A549 treated with CpdA at 1 μM for 4 hours (cell line): ENCODE data around the gene CNTNAP3B. TPM values are rescaled to one million over a fixed set of nuclear protein-coding genes. Genes with fewer than 3 reads are reported as not detected.

ENCODE experiments used
- total RNA-seq: library from RNA; stranded (reverse); fragments of 200-300 nt; extraction: Qiagen RNA extraction; gene quantifications from 5 replicates; pipeline ENCODE4 v1.2.3, GENCODE V29; 2022; ENCODE audit warnings: low read depth

CNTNAP3B gene
- 14.9 to 18.0 TPM (median 16.3 TPM) in 5 replicates for total RNA-seq

GRCh38 chr9:42129073-42129729 lies at the start of gene CNTNAP3B:
Gene CNTNAP3B (minus strand): TSS chr9:42129426. CDS start chr9:42129094, 332 bp downstream.

Other genes with a start within 250 kb of the CNTNAP3B start
- gene SPATA31A6, start 54.2 kb upstream of the CNTNAP3B start, total RNA-seq = not detected in 5 replicates